ENCODE data around the gene MNS1. TPM values are rescaled to one million over a fixed set of nuclear protein-coding genes. Genes with fewer than 3 reads are reported as not detected.

Gene MNS1
- total and polyA plus RNA-seq, 8 donors: 0.58 to 39.4 (median 1.2) TPM; not detected in 1

- intact Hi-C loops (cut with DNase I; ENCODE audit: low total_unique reads): no loop called here
- DNase-seq: no peak
- H3K4me1 ChIP-seq: peaks cover 3 to 17% (median 15%) of the 10 kb centered on the region in 4 donors
- no peaks in the 10 kb centered on the region for H3K27me3 ChIP-seq
- no peaks in the 10 kb centered on the region for H3K36me3 ChIP-seq
- no peak overlapping the region for H3K4me3 ChIP-seq
- H3K9me3 ChIP-seq: no peaks in the 10 kb centered on the region
- no peak overlapping the region for H3K27ac ChIP-seq
- TF ChIP-seq EP300 (IDR thresholded peaks at IDR 0.05) (no peak), POLR2A (IDR thresholded peaks at IDR 0.05) (no peak), POLR2AphosphoS5 (IDR thresholded peaks at IDR 0.05) (no peak)
- TF ChIP-seq, protein P1, sequence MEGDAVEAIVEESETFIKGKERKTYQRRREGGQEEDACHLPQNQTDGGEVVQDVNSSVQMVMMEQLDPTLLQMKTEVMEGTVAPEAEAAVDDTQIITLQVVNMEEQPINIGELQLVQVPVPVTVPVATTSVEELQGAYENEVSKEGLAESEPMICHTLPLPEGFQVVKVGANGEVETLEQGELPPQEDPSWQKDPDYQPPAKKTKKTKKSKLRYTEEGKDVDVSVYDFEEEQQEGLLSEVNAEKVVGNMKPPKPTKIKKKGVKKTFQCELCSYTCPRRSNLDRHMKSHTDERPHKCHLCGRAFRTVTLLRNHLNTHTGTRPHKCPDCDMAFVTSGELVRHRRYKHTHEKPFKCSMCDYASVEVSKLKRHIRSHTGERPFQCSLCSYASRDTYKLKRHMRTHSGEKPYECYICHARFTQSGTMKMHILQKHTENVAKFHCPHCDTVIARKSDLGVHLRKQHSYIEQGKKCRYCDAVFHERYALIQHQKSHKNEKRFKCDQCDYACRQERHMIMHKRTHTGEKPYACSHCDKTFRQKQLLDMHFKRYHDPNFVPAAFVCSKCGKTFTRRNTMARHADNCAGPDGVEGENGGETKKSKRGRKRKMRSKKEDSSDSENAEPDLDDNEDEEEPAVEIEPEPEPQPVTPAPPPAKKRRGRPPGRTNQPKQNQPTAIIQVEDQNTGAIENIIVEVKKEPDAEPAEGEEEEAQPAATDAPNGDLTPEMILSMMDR (IDR thresholded peaks at IDR 0.05): no peak
- WGBS, 5 donors: 88 to 99% (median 95%) methylated on average over 2 of the region's 2 CpGs
Measured at GRCh38 chr15:56460947-56461346, 4.0 kb downstream of the MNS1 start.

DNA sequence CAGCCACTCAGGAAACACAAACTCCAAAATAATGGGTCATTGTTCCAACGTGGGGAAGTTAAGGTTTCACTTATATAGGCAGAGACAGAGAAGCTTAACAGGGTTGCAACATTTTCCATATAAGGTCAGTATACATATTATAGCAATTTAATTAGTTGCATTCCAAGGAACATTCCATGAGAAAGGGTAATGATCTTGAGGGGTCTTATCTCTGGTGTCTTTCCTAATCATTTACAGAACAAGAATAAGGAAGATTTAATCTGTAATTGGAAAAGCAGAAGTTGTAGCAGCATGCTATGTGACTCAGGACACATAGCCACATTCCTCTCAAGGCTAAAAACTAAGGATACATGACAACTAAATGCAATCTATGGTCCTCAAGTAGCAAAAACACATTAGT lies 4.9 kb downstream of the MNS1 start:
- no peak overlapping the region for H3K4me3 ChIP-seq
- intact Hi-C loops (cut with DNase I; ENCODE audit: low total_unique reads): no loop called here
- no peaks in the 10 kb centered on the region for H3K36me3 ChIP-seq
- WGBS, 5 donors: 29 to 40% (median 37%) methylated on average over 1 of the region's 1 CpG
- TF ChIP-seq POLR2AphosphoS5 (IDR thresholded peaks at IDR 0.05): no peak
- TF ChIP-seq, protein P1 (IDR thresholded peaks at IDR 0.05): no peak
- TF ChIP-seq EP300 (IDR thresholded peaks at IDR 0.05): no peak
- TF ChIP-seq POLR2A (IDR thresholded peaks at IDR 0.05): no peak
- H3K27me3 ChIP-seq: no peaks in the 10 kb centered on the region
- peaks cover under 1 to 10% (median 9%) of the 10 kb centered on the region in 4 donors for H3K4me1 ChIP-seq
- H3K27ac ChIP-seq: no peak overlapping the region
- no peaks in the 10 kb centered on the region for H3K9me3 ChIP-seq
- DNase-seq: no peak

GRCh38 chr15:56459096-56459495 lies 5.8 kb downstream of the MNS1 start:
- 92 to 99% (median 98%) methylated on average over 2 of the region's 2 CpGs for WGBS, 5 donors
- intact Hi-C loops (cut with DNase I; ENCODE audit: low total_unique reads): no loop called here
- Histone ChIP-seq H3K9me3 (no peaks in the 10 kb centered on the region), H3K27me3 (no peaks in the 10 kb centered on the region), H3K4me3 (no peak overlapping the region), H3K4me1 (peaks cover 0 to 3% (median 1%) of the 10 kb centered on the region in 4 donors), H3K27ac (no peak overlapping the region), H3K36me3 (no peaks in the 10 kb centered on the region)
- no peak for DNase-seq
- TF ChIP-seq, protein P1 (IDR thresholded peaks at IDR 0.05): no peak
- TF ChIP-seq POLR2A (IDR thresholded peaks at IDR 0.05): no peak
- no peak for TF ChIP-seq POLR2AphosphoS5 (IDR thresholded peaks at IDR 0.05)
- no peak for TF ChIP-seq EP300 (IDR thresholded peaks at IDR 0.05)

- intact Hi-C loops (cut with DNase I; ENCODE audit: low total_unique reads): no loop called here
- no peaks in the 10 kb centered on the region for H3K9me3 ChIP-seq
- no peak for DNase-seq
- no peak overlapping the region for H3K27ac ChIP-seq
- TF ChIP-seq EP300 (IDR thresholded peaks at IDR 0.05) (no peak), POLR2A (IDR thresholded peaks at IDR 0.05) (no peak), POLR2AphosphoS5 (IDR thresholded peaks at IDR 0.05) (no peak)
- TF ChIP-seq, protein P1 (IDR thresholded peaks at IDR 0.05): no peak
- H3K36me3 ChIP-seq: no peaks in the 10 kb centered on the region
- H3K4me3 ChIP-seq: no peak overlapping the region
- 55 to 75% (median 63%) methylated on average over 3 of the region's 3 CpGs for WGBS, 5 donors
- H3K27me3 ChIP-seq: no peaks in the 10 kb centered on the region
- no peaks in the 10 kb centered on the region for H3K4me1 ChIP-seq
Measured at GRCh38 chr15:56456229-56456628, 8.7 kb downstream of the MNS1 start.
